A549 (cell line): Measurements from ENCODE around the gene OPN5.

ENCODE experiments used
- ESRRA ChIP-seq: fragments of 150-350 bp; IDR thresholded peaks from 2 replicates; pipeline ENCODE4 v1.6.1; 2014; ENCODE audit warnings: mild to moderate bottlenecking, low read length, borderline replicate concordance
- TF ChIP-seq, protein P1 (sequence below): fragments of >200 bp; sonication (Bioruptor Twin); formaldehyde crosslinking; IDR thresholded peaks from 3 replicates; pipeline ENCODE4 v1.5.1; 2016
- TF ChIP-seq, protein P2 (sequence below): IDR thresholded peaks from 2 replicates; pipeline ENCODE4 v1.6.1; 2012

DNA sequence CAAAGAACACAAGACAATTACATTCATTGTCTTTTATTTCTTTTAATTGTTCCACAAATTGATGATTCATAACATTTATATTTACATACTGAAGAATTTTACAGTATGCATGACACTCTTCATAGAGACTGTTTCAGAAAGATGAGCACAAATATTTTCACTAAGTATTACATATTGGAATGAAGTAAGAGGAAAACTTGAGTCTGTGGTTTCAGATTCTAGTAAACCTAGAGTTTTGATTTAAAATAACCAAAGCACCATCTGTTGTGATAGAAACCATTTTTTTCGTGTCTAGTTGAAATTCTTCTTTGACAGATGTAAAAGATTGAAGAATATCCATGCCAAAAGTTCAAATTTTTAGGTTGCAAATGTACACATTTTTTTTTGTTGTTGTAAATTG lies 32.1 kb upstream of the OPN5 start:
- TF ChIP-seq, protein P1, sequence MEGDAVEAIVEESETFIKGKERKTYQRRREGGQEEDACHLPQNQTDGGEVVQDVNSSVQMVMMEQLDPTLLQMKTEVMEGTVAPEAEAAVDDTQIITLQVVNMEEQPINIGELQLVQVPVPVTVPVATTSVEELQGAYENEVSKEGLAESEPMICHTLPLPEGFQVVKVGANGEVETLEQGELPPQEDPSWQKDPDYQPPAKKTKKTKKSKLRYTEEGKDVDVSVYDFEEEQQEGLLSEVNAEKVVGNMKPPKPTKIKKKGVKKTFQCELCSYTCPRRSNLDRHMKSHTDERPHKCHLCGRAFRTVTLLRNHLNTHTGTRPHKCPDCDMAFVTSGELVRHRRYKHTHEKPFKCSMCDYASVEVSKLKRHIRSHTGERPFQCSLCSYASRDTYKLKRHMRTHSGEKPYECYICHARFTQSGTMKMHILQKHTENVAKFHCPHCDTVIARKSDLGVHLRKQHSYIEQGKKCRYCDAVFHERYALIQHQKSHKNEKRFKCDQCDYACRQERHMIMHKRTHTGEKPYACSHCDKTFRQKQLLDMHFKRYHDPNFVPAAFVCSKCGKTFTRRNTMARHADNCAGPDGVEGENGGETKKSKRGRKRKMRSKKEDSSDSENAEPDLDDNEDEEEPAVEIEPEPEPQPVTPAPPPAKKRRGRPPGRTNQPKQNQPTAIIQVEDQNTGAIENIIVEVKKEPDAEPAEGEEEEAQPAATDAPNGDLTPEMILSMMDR: no peak
- no peak for TF ChIP-seq ESRRA
- TF ChIP-seq, protein P2, sequence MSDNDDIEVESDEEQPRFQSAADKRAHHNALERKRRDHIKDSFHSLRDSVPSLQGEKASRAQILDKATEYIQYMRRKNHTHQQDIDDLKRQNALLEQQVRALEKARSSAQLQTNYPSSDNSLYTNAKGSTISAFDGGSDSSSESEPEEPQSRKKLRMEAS: no peak
